Aorta (tissue), 5 donors: Measurements from ENCODE around the gene ETV5. TPM values are rescaled to one million over a fixed set of nuclear protein-coding genes. Genes with fewer than 3 reads are reported as not detected.

Experiments used
- ATAC-seq: fragments of 200-7000 bp; cut with Tn5 transposase; one replicate; pipeline ENCODE4 v1.9.1; 2022; ENCODE audit warnings: moderate library complexity; ENCODE audit not compliant: low FRiP score
- DNase-seq, 2 donors: peaks; one replicate each; pipeline ENCODE4 v3.0.0-alpha.2; 2020
- H3K27ac ChIP-seq, 2 donors: one replicate each; pipeline ENCODE4 v1.5.1; 2013; ENCODE audit warnings: low read length in 2 of 2, mild to moderate bottlenecking in 2 of 2, moderate library complexity in 2 of 2, control low read depth in 1 of 2, inconsistent platforms in 1 of 2, low read depth in 1 of 2
- H3K27me3 ChIP-seq, 2 donors: one replicate each; pipeline ENCODE4 v1.6.1; 2013; ENCODE audit warnings: control low read depth in 1 of 2, low read length in 1 of 2, mild to moderate bottlenecking in 1 of 2, moderate library complexity in 1 of 2; ENCODE audit not compliant: insufficient read depth in 2 of 2, control insufficient read depth in 1 of 2
- H3K36me3 ChIP-seq, 2 donors: one replicate each; pipeline ENCODE4 v1.6.1; 2013; ENCODE audit warnings: control low read depth in 1 of 2, low read length in 1 of 2, mild to moderate bottlenecking in 1 of 2; ENCODE audit not compliant: insufficient read depth in 2 of 2, control insufficient read depth in 1 of 2
- H3K4me1 ChIP-seq, 2 donors: one replicate each; pipeline ENCODE4 v1.6.1; 2013; ENCODE audit warnings: low read length in 2 of 2, control low read depth in 1 of 2, mild to moderate bottlenecking in 1 of 2, moderate library complexity in 1 of 2; ENCODE audit not compliant: insufficient read depth in 2 of 2, control insufficient read depth in 1 of 2
- H3K4me3 ChIP-seq, 2 donors: one replicate each; pipeline ENCODE4 v1.5.1; 2013; ENCODE audit warnings: low read length in 2 of 2, control low read depth in 1 of 2, mild to moderate bottlenecking in 1 of 2
- H3K9me3 ChIP-seq: one replicate; pipeline ENCODE4 v1.6.1; 2013; ENCODE audit warnings: mild to moderate bottlenecking, low read length; ENCODE audit not compliant: control insufficient read depth
- WGBS, 2 donors: extraction: QIAGEN DNeasy Blood & Tissue Kit; methylation state at CpG; one replicate each; pipeline ENCODE4 v1.1.7; 2013; 5-methylcytosine and 5-hydroxymethylcytosine counted together
- intact Hi-C, 2 donors: fragments of 100-400 bp; cut with DNase I; formaldehyde crosslinking; loops; one replicate each; pipeline versions ENCODE4 v1.14.2 to v1.15.0; 2022
- polyA plus RNA-seq, 2 donors: library from polyadenylated mRNA; stranded (reverse); fragments of 200-250 nt; gene quantifications; one replicate each; pipeline ENCODE4 v1.2.3, GENCODE V29; 2013
- total RNA-seq, 2 donors: library from RNA; stranded (reverse); fragmentation: NEBNext Ultra II Directional; extraction: Animal tissue kit (Norgen Biotek cat#: 25700); gene quantifications; one replicate each; pipeline ENCODE4 v1.2.1, GENCODE V29; 2021
- donor health status: healthy with polysubstance abuse.
- donor health status: Bipolar disorder and iron deficiency.
- donor health status: DM: no; HTN: no; CAD: no.
- donor health status: DM: no; HTN: no; CAD: no.
- donor health status: DM: yes; HTN: yes; CAD: no.

Gene ETV5
- total and polyA plus RNA-seq, 4 donors, result 7.6 to 34.0 (median 17.1) TPM

GRCh38 chr3:186117521-186118134 lies 8.7 kb upstream of the ETV5 start:
- Histone ChIP-seq H3K4me3 (no peak overlapping the region), H3K36me3 (no peaks in the 10 kb centered on the region), H3K9me3 (no peaks in the 10 kb centered on the region), H3K27ac (no peak overlapping the region), H3K27me3 (no peaks in the 10 kb centered on the region), H3K4me1 (no peaks in the 10 kb centered on the region)
- WGBS, 2 donors, result 88 to 95% methylated on average over 3 of the region's 3 CpGs
- intact Hi-C loops, result no loop called here
- DNase-seq (no peak), ATAC-seq (no peak)

GRCh38 chr3:186115239-186115996 lies 6.5 kb upstream of the ETV5 start:
- Histone ChIP-seq H3K4me3 (no peak overlapping the region), H3K27ac (no peak overlapping the region), H3K36me3 (no peaks in the 10 kb centered on the region), H3K27me3 (no peaks in the 10 kb centered on the region), H3K9me3 (no peaks in the 10 kb centered on the region), H3K4me1 (no peaks in the 10 kb centered on the region)
- ATAC-seq, result no peak
- intact Hi-C loops, result no loop called here
- no peak for DNase-seq
- WGBS, 2 donors, result 92 to 95% methylated on average over 15 of the region's 15 CpGs

GRCh38 chr3:186110975-186111974 lies 2.4 kb upstream of the ETV5 start:
- 60 to 63% methylated on average over 12 of the region's 12 CpGs for WGBS, 2 donors
- Histone ChIP-seq H3K4me1 (no peaks in the 10 kb centered on the region), H3K27ac (peak overlapping the region; percentile 13 to 79), H3K9me3 (no peaks in the 10 kb centered on the region), H3K27me3 (no peaks in the 10 kb centered on the region), H3K36me3 (no peaks in the 10 kb centered on the region), H3K4me3 (no peak overlapping the region)
- intact Hi-C loops, result no loop called here
- DNase-seq, result peak in 1 of 2 donors; percentile 62
- no peak for ATAC-seq

GRCh38 chr3:186109897-186110803 lies 1.3 kb upstream of the ETV5 start:
- Histone ChIP-seq H3K27me3 (no peaks in the 10 kb centered on the region), H3K27ac (peak overlapping the region; percentile 79 to 87), H3K36me3 (peaks cover 0 to 1% of the 10 kb centered on the region in 2 donors), H3K4me3 (peak overlapping the region; percentile 33 to 87), H3K9me3 (no peaks in the 10 kb centered on the region), H3K4me1 (no peaks in the 10 kb centered on the region)
- 2 to 3% methylated on average over 35 of the region's 35 CpGs for WGBS, 2 donors
- DNase-seq, result peak in 1 of 2 donors; percentile 83
- ATAC-seq, result peak; percentile 23
- intact Hi-C loops, result loop anchor here (1.0 to 5.0 kb wide), 3 partner anchors 127 to 173 kb away; no protein-coding TSS in a partner anchor

- WGBS, 2 donors, result 1% methylated on average over 67 to 69 of the region's 69 CpGs
- H3K4me1 ChIP-seq, result no peaks in the 10 kb centered on the region
- ATAC-seq, result peak; percentile 13
- peak; percentile 66 to 85 for DNase-seq
- H3K4me3 ChIP-seq, result peak overlapping the region; percentile 75 to 81
- intact Hi-C loops, result loop anchor here (5.0 kb wide), 2 partner anchors 126 to 129 kb away; no protein-coding TSS in a partner anchor
- H3K27ac ChIP-seq, result peak overlapping the region in 1 of 2 donors; percentile 23
- H3K27me3 ChIP-seq, result no peaks in the 10 kb centered on the region
- H3K9me3 ChIP-seq, result no peaks in the 10 kb centered on the region
- peaks cover 0 to 1% of the 10 kb centered on the region in 2 donors for H3K36me3 ChIP-seq
Measured at GRCh38 chr3:186108106-186108940, 566 bp downstream of the ETV5 start.

- DNase-seq (peak; percentile 76 to 88), ATAC-seq (no peak)
- H3K36me3 ChIP-seq, result peaks cover 0 to 1% of the 10 kb centered on the region in 2 donors
- peak overlapping the region; percentile 75 to 81 for H3K4me3 ChIP-seq
- intact Hi-C loops, result loop anchor here (5.0 kb wide), 2 partner anchors 125 to 130 kb away; no protein-coding TSS in a partner anchor
- no peak overlapping the region for H3K27ac ChIP-seq
- H3K4me1 ChIP-seq, result no peaks in the 10 kb centered on the region
- WGBS, 2 donors, result 1 to 2% methylated on average over 45 of the region's 45 CpGs
- H3K27me3 ChIP-seq, result no peaks in the 10 kb centered on the region
- no peaks in the 10 kb centered on the region for H3K9me3 ChIP-seq
Measured at GRCh38 chr3:186107215-186108105, 1.4 kb downstream of the ETV5 start.
